Measurements from ENCODE around the gene STX16.

Gene STX16

DNA sequence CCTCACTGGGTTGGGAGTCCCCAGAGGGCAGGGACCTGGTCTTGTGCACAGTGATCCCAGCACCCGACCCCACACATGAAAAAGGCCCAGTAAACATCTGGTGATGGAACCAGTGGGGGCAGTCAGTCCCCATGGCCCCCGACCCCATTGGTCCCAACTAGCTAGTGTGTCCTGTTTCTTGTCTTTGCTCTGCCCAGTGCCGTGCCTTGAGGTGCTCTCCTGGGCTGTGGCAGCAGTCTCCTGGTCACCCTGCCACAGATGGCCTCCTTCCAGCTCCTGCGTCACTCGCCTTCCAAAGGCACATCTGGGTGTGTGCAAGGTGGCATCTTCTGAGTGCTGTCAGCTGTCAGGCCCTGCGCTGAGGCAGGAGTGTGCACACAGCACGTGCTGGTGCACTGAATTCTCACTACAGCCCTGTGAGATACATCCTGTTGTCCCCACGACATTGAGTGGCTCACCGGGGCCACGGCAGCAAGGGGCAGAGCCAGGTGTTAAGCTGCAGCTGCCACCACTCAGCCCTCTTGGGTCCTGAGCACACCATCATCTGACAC is 45.4 kb downstream of the STX16 start:
- Histone ChIP-seq H3K4me1 (ENCODE audit: control insufficient read depth, insufficient read depth, low read length) (peaks cover 45% of the 10 kb centered on the region), H3K9me3 (ENCODE audit: control insufficient read depth, low read length) (no peaks in the 10 kb centered on the region), H3K27me3 (replicated peaks; ENCODE audit: control insufficient read depth, insufficient read depth, low read length) (no peaks in the 10 kb centered on the region), H3K9ac (ENCODE audit: low read length) (no peak overlapping the region), H3K36me3 (ENCODE audit: control insufficient read depth, insufficient read depth, low read length, severe bottlenecking) (peaks cover 29% of the 10 kb centered on the region), H3K4me3 (ENCODE audit: low read length) (no peak overlapping the region)
- no peak for DNase-seq (ENCODE audit: low read depth)

DNA sequence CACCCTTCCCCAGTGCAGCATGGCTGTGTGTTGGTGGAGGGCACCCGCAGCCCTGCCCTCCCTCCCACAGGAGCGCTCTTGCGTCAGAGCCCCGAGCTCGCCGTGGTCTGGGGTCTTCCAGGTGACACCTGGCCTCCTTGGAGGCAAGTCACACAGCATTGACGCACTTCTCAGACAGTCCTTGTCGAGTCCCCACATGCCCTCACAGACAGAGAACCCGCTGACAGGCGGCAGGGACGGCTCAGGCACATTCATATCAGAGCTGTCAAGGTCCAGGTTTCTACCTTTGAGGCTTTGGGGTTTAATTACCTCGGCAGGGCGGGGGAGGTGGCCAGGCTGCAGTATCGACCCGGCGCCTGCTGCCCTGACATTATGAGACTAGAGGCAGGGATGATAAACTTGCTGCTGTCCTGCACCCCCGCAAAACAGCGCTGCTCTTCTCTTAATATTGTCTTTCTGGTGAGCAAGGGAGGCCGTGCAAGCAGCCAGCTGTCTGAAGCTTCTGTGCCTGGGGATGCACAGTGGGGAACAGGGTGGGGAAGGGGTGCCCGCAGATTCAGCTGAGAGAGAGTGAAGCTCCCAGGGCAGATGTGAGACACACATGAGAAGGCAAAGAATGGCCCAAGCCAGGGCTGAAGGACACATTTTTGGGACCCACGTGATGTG is 46.3 kb downstream of the STX16 start:
- no peak for DNase-seq (ENCODE audit: low read depth)
- no peak overlapping the region for H3K4me3 ChIP-seq (ENCODE audit: low read length)
- H3K9ac ChIP-seq (ENCODE audit: low read length) = no peak overlapping the region
- H3K36me3 ChIP-seq (ENCODE audit: control insufficient read depth, insufficient read depth, low read length, severe bottlenecking) = peaks cover 36% of the 10 kb centered on the region
- H3K9me3 ChIP-seq (ENCODE audit: control insufficient read depth, low read length) = no peaks in the 10 kb centered on the region
- H3K4me1 ChIP-seq (ENCODE audit: control insufficient read depth, insufficient read depth, low read length) = peaks cover 38% of the 10 kb centered on the region
- no peaks in the 10 kb centered on the region for H3K27me3 ChIP-seq (replicated peaks; ENCODE audit: control insufficient read depth, insufficient read depth, low read length)

DNA sequence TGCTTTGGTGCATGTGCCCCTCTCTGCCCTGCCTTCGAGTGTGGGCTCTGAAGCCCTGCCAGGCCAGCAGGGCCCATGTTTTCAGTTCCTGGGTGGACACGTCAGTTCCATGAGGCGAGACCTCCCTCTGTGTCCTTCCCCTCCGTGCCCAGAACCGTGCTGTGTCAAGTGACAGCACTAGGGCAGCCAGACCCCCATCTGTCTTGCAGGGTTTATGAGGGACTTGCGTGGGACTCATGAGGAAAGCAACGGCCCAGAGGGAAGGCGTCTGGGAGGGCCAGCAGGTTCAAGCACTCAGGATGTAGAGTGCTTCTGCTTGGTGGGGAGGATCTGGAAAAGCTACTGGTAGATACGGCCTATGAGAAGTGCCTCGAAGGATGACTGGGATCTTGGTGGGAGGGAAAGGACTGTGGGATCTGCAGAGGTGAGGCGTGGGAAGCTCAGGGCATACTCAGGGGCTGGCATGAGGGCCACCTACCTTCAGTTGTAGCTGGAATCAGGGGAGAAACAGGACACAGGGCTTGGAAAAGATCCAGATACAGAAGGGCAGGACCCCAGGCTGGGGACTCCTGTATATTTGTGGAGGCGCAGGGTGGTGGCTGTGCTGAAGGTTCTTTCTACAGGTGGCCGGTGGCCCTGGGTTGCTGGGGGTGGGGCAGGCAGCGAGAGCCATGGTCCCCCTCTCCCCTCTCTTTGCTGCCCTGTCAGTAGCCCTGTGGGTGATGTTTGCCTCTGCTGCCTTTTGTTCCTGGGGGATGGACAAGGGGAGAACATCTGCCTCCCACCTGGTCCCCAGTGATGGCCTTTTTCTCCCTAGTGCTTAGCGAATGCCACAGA is 47.0 kb downstream of the STX16 start:
- H3K27me3 ChIP-seq (replicated peaks; ENCODE audit: control insufficient read depth, insufficient read depth, low read length) = no peaks in the 10 kb centered on the region
- peaks cover 38% of the 10 kb centered on the region for H3K4me1 ChIP-seq (ENCODE audit: control insufficient read depth, insufficient read depth, low read length)
- H3K9ac ChIP-seq (ENCODE audit: low read length) = no peak overlapping the region
- H3K4me3 ChIP-seq (ENCODE audit: low read length) = no peak overlapping the region
- H3K9me3 ChIP-seq (ENCODE audit: control insufficient read depth, low read length) = no peaks in the 10 kb centered on the region
- peaks cover 44% of the 10 kb centered on the region for H3K36me3 ChIP-seq (ENCODE audit: control insufficient read depth, insufficient read depth, low read length, severe bottlenecking)
- no peak for DNase-seq (ENCODE audit: low read depth)

DNA sequence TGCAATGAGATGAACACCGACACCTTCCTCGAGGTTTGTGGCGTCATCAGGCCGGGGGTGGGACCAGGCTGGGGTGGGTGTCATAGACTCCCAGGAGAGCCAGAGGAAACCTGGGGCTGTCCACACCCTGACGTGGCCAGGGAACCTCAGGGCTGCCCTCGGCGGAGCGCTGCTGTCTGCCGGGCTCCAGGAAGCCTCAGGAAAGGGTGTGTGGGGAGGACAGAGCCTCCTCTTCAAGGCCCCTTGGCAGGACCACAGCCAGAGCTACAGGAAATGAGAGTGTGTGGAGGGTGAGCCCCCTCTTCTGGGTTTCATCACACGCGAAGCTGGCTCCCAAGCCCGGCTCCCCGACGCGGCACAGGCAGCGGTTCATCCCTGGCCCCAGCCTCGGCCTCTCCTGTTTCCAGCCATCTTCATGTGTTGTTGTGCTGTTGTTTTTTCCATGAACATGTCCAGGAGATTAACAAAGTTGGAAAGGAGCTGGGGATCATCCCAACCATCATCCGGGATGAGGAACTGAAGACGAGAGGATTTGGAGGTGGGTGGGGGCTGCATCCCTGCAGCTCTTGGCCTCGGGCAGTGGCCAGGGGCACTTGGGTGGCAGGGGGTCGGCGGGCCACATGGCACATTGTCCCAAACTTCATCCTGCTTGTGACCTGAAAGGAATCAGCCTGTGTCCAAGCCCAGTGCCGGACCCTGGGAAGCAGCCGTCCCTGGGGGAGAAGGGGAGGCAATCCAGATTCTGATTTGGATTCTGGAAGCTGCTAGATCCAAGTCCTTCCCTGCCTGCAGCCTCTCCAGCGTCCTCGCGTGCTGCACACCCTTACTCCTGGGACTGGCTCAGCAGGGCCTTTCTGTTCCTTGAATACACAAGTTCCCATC is 47.9 kb downstream of the STX16 start:
- Histone ChIP-seq H3K36me3 (ENCODE audit: control insufficient read depth, insufficient read depth, low read length, severe bottlenecking) (peaks cover 52% of the 10 kb centered on the region), H3K9me3 (ENCODE audit: control insufficient read depth, low read length) (no peaks in the 10 kb centered on the region), H3K27me3 (replicated peaks; ENCODE audit: control insufficient read depth, insufficient read depth, low read length) (no peaks in the 10 kb centered on the region), H3K4me1 (ENCODE audit: control insufficient read depth, insufficient read depth, low read length) (peaks cover 29% of the 10 kb centered on the region), H3K4me3 (ENCODE audit: low read length) (no peak overlapping the region), H3K9ac (ENCODE audit: low read length) (peak overlapping the region; percentile 20)
- no peak for DNase-seq (ENCODE audit: low read depth)

DNA sequence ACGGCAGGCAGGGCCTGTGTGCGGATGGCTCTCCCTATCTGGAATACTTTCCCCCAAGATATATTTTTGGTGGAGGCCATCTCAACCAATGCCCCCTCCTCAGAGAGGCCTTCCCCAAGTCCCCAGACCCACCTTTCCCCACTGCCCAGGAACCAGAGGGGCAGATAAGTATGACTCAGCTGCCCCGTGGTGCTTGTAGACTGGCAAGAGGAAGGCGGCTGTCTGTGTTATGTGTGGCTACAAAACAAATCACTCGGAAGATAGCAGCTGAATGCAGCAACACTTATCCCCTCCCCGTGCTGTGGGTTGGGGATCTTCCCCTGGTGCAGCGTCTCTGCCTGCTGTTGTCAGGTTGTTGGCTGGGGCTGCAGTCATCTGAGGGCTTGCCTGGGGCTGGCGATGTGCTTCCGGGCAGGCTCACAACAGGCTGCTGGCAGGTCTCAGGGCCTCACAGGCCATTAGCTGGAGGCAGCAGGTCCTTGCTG is 48.6 kb downstream of the STX16 start:
- H3K9me3 ChIP-seq (ENCODE audit: control insufficient read depth, low read length) = no peaks in the 10 kb centered on the region
- H3K36me3 ChIP-seq (ENCODE audit: control insufficient read depth, insufficient read depth, low read length, severe bottlenecking) = peaks cover 59% of the 10 kb centered on the region
- peak overlapping the region; percentile 20 for H3K9ac ChIP-seq (ENCODE audit: low read length)
- H3K4me3 ChIP-seq (ENCODE audit: low read length) = no peak overlapping the region
- DNase-seq (ENCODE audit: low read depth) = no peak
- no peaks in the 10 kb centered on the region for H3K27me3 ChIP-seq (replicated peaks; ENCODE audit: control insufficient read depth, insufficient read depth, low read length)
- peaks cover 24% of the 10 kb centered on the region for H3K4me1 ChIP-seq (ENCODE audit: control insufficient read depth, insufficient read depth, low read length)

DNA sequence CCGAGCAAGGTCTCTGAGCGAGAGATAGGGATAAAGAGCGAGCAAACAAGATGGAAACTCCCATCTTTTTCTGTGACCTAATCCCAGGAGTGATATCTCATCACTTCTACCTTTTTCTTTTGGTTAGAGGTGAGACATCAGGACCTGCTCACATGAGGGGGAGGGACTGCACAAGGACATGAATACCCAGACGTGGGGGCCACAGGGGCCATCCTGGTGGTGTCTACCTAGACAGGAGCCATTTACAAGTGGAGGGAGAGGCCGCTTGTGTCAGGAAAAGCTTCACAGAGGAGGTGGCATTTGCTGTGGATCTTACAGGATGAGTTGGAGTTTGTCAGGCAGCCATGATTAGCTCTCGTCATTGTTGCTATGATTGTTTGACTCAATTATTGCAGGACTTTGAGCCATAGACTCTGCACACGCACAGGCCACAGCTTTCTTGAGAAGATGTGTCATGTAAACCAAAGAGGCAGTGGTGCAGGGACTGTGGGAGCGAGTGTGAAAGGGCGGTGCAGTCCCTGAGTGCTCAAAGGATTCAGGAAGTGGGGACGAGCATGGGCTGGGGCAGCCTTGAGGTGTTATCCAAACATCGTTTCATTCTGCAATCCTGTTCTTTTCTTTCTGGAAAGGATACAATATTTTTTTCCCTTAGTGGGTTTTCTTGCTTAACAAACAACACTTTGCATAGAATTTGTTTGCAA is 49.2 kb downstream of the STX16 start:
- Histone ChIP-seq H3K27me3 (replicated peaks; ENCODE audit: control insufficient read depth, insufficient read depth, low read length) (no peaks in the 10 kb centered on the region), H3K4me3 (ENCODE audit: low read length) (no peak overlapping the region), H3K36me3 (ENCODE audit: control insufficient read depth, insufficient read depth, low read length, severe bottlenecking) (peaks cover 60% of the 10 kb centered on the region), H3K9me3 (ENCODE audit: control insufficient read depth, low read length) (no peaks in the 10 kb centered on the region), H3K4me1 (ENCODE audit: control insufficient read depth, insufficient read depth, low read length) (peaks cover 22% of the 10 kb centered on the region), H3K9ac (ENCODE audit: low read length) (peak overlapping the region; percentile 20)
- DNase-seq (ENCODE audit: low read depth) = no peak

GRCh38 chr20:58700823-58701222 is 49.7 kb downstream of the STX16 start:
- Histone ChIP-seq H3K4me1 (ENCODE audit: control insufficient read depth, insufficient read depth, low read length) (peaks cover 22% of the 10 kb centered on the region), H3K36me3 (ENCODE audit: control insufficient read depth, insufficient read depth, low read length, severe bottlenecking) (peaks cover 55% of the 10 kb centered on the region), H3K27me3 (replicated peaks; ENCODE audit: control insufficient read depth, insufficient read depth, low read length) (no peaks in the 10 kb centered on the region), H3K9me3 (ENCODE audit: control insufficient read depth, low read length) (no peaks in the 10 kb centered on the region), H3K9ac (ENCODE audit: low read length) (peak overlapping the region; percentile 20), H3K4me3 (ENCODE audit: low read length) (no peak overlapping the region)
- DNase-seq (ENCODE audit: low read depth) = no peak

DNA sequence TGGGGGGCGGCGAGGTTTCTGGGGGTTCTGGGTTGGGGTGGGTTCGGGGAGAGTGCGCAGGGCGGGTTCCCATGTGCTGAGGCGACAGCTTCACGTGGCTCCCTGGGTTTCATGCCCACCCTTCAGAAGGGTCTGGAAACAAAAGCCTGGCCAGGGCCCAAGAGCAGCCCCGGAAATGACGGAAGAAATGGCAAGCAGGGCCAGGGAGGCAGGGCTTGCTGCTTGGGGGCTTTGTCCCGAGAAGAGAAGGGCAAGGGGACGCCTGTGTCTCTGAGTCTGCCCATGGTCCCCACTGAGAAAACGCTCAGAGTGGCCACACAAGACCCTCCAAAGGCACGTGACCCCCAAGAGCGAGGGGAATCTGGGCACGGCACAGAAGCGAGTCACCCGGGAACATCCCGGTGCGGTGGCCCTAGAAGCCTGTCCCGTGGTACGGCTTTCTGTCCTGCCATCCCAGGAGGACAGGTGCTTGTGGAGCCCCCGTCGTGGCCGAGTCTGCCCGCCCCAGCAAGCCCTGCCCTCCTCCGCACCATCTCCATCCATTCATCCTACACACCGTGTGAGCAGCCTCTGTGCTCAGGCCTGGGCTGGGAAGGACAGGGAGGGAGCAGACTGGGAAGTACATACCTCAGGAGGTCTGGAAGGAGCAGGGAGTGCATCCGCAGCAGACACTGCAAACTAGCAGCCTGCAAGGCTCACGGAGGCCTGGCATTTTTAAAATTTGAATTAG is 50.5 kb downstream of the STX16 start:
- H3K4me1 ChIP-seq (ENCODE audit: control insufficient read depth, insufficient read depth, low read length) = peaks cover 22% of the 10 kb centered on the region
- H3K9me3 ChIP-seq (ENCODE audit: control insufficient read depth, low read length) = no peaks in the 10 kb centered on the region
- DNase-seq (ENCODE audit: low read depth) = no peak
- peaks cover 47% of the 10 kb centered on the region for H3K36me3 ChIP-seq (ENCODE audit: control insufficient read depth, insufficient read depth, low read length, severe bottlenecking)
- H3K9ac ChIP-seq (ENCODE audit: low read length) = no peak overlapping the region
- no peak overlapping the region for H3K4me3 ChIP-seq (ENCODE audit: low read length)
- H3K27me3 ChIP-seq (replicated peaks; ENCODE audit: control insufficient read depth, insufficient read depth, low read length) = no peaks in the 10 kb centered on the region

DNA sequence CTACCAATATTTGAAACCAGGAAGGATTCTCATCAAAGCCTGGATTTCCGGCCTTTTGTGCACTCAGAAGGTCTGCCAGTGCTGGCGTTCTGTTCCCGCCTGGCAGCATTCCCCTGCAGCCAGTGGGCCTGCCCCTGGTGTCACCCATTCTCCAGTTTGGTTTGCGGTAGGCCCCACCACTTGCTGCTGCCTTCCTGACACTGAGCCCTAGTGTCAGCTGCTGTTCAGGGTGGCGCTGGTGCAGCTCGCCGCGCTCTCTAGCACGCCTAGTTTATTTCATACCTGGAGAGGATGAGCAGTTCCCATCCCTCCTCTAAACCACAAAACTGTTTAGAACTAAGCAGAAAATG is 51.1 kb downstream of the STX16 start:
- Histone ChIP-seq H3K9ac (ENCODE audit: low read length) (no peak overlapping the region), H3K36me3 (ENCODE audit: control insufficient read depth, insufficient read depth, low read length, severe bottlenecking) (peaks cover 42% of the 10 kb centered on the region), H3K9me3 (ENCODE audit: control insufficient read depth, low read length) (no peaks in the 10 kb centered on the region), H3K27me3 (replicated peaks; ENCODE audit: control insufficient read depth, insufficient read depth, low read length) (no peaks in the 10 kb centered on the region), H3K4me1 (ENCODE audit: control insufficient read depth, insufficient read depth, low read length) (peaks cover 22% of the 10 kb centered on the region), H3K4me3 (ENCODE audit: low read length) (no peak overlapping the region)
- DNase-seq (ENCODE audit: low read depth) = no peak
